ENCODE measurements around the gene SLC25A29. TPM values are rescaled to one million over a fixed set of nuclear protein-coding genes. Genes with fewer than 3 reads are reported as not detected.
"Not testable (repeated sequence)": the region's sequence is repeated elsewhere in the genome, so short reads cannot be mapped to it uniquely, and the experiment has no call there.

Gene SLC25A29
- total RNA-seq, 6 experiments from 2014 or later, result 14.1 to 30.3 (median 18.2) TPM

- no peak overlapping the region for H3K27ac ChIP-seq
- no peaks in the 10 kb centered on the region for H3K27me3 ChIP-seq
- H3K9me3 ChIP-seq, result no peaks in the 10 kb centered on the region
- H3K4me1 ChIP-seq, result peaks cover 0 to 26% (median 10%) of the 10 kb centered on the region in 4 donors
- no peak for TF ChIP-seq POLR2A (IDR thresholded peaks at IDR 0.05)
- TF ChIP-seq CTCF (IDR thresholded peaks at IDR 0.05), result peak in 1 of 4 donors; percentile 7
- peak in 1 of 4 donors; percentile 9 for ATAC-seq
- no peak overlapping the region for H3K4me3 ChIP-seq
- WGBS (ENCODE audit: insufficient coverage, low coverage, low lambda C conversion rate, missing lambda C conversion rate), result 15% methylated on average over 5 of the region's 8 CpGs
- intact Hi-C loops (cut with DNase I), result loop anchor here in 1 of 2 donors (10.0 kb wide), 1 partner anchor 66 kb away; the partner anchor contains the start of gene WDR25
- no peaks in the 10 kb centered on the region for H3K36me3 ChIP-seq
- DNase-seq, result no peak
Observed at GRCh38 chr14:100309028-100309737, 2.9 kb upstream of the SLC25A29 start.

GRCh38 chr14:100308427-100308792 lies 2.2 kb upstream of the SLC25A29 start:
- DNase-seq, H3K36me3 ChIP-seq, H3K4me3 ChIP-seq, ATAC-seq, H3K9me3 ChIP-seq, H3K27me3 ChIP-seq: not testable (repeated sequence)
- H3K27ac ChIP-seq, result peak overlapping the region in 1 of 3 donors; percentile 80
- intact Hi-C loops (cut with DNase I), result loop anchor here in 1 of 2 donors (10.0 kb wide), 1 partner anchor 66 kb away; the partner anchor contains the start of gene WDR25
- peaks cover 0 to 26% (median 10%) of the 10 kb centered on the region in 4 donors for H3K4me1 ChIP-seq
- WGBS (ENCODE audit: insufficient coverage, low coverage, low lambda C conversion rate, missing lambda C conversion rate), result 63% methylated on average over 6 of the region's 6 CpGs

GRCh38 chr14:100307766-100308426 lies 1.7 kb upstream of the SLC25A29 start:
- DNase-seq, result no peak
- Histone ChIP-seq H3K27ac (peak overlapping the region; percentile 80 to 90 (median 82)), H3K4me1 (peaks cover 0 to 26% (median 10%) of the 10 kb centered on the region in 4 donors)

GRCh38 chr14:100306998-100307765 lies 938 bp upstream of the SLC25A29 start:
- Histone ChIP-seq H3K4me1 (peaks cover 0 to 26% (median 9%) of the 10 kb centered on the region in 4 donors), H3K36me3 (no peaks in the 10 kb centered on the region), H3K27ac (peak overlapping the region; percentile 80 to 90 (median 82)), H3K9me3 (no peaks in the 10 kb centered on the region), H3K27me3 (no peaks in the 10 kb centered on the region), H3K4me3 (peak overlapping the region; percentile 70 to 89 (median 89))
- DNase-seq (peak in 1 of 3 donors; percentile 63), ATAC-seq (peak; percentile 3 to 22 (median 15))
- intact Hi-C loops (cut with DNase I), result loop anchor here in 1 of 2 donors (10.0 kb wide), 1 partner anchor 68 kb away; the partner anchor contains the start of gene WDR25
- 7% methylated on average over 17 of the region's 49 CpGs for WGBS (ENCODE audit: insufficient coverage, low coverage, low lambda C conversion rate, missing lambda C conversion rate)
- TF ChIP-seq POLR2A (IDR thresholded peaks at IDR 0.05), result no peak
- TF ChIP-seq CTCF (IDR thresholded peaks at IDR 0.05), result no peak

More at GRCh38 chr14:100307766-100308426, 1.7 kb upstream of the SLC25A29 start:
- 62% methylated on average over 2 of the region's 5 CpGs for WGBS (ENCODE audit: insufficient coverage, low coverage, low lambda C conversion rate, missing lambda C conversion rate)
- H3K36me3 ChIP-seq, result no peaks in the 10 kb centered on the region
- H3K4me3 ChIP-seq, result peak overlapping the region in 2 of 3 donors; percentile 70 to 89
- H3K9me3 ChIP-seq, result no peaks in the 10 kb centered on the region
- no peaks in the 10 kb centered on the region for H3K27me3 ChIP-seq
- TF ChIP-seq POLR2A (IDR thresholded peaks at IDR 0.05) (no peak), CTCF (IDR thresholded peaks at IDR 0.05) (peak in 2 of 4 donors; percentile 4 to 11)
- intact Hi-C loops (cut with DNase I), result loop anchor here in 1 of 2 donors (10.0 kb wide), 1 partner anchor 67 kb away; the partner anchor contains the start of gene WDR25
- no peak for ATAC-seq
